GM19324 (cell line): Measurements from ENCODE around the gene BPNT1.
"Not testable (repeated sequence)": the region's sequence is repeated elsewhere in the genome, so short reads cannot be mapped to it uniquely, and the experiment has no call there.

Experiments used
- ATAC-seq: cut with Tn5 transposase; IDR thresholded peaks from one replicate; pipeline ENCODE4 v1.9.1; 2021; ENCODE audit warnings: mild to moderate bottlenecking, moderate library complexity; ENCODE audit not compliant: unreplicated experiment, low FRiP score

Gene BPNT1

DNA sequence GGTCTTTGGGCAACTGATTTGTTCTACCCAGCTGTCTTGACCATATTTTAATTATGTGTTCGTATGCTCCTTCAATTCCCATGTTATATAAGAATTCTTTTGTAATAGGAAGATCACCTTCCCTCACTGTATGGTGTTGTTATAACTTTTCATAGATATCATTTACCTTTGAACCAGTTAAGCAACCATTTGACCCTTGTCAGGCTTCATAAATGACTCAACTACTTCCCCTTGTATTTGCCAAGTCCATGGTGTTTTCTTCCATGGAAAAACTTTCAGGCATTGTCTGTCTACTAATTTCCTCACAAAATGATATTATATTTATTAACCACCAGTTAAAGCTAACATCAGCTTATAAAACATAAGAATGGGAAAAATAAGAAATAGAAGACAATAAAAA, 5.1 kb downstream of the BPNT1 start:
- no peak for ATAC-seq

DNA sequence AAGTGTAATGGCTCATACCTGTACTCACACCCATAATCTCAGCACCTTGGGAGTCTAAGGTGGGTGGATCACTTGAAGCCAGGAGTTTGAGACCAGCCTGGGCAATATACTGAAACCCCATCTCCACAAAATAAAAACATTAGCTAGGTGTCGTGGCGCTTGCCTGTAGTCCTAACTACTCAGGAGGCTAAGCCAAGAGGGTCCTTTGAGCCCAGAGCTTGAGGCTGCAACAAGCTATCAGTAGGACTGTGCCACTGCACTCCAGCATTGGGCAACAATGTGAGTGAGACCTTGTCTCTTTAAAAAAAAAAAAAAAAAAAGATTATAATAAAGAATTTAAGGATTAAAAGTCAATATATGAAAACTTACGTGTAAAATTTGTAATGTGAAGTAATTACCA, 11.7 kb downstream of the BPNT1 start:
- ATAC-seq, result no peak

DNA sequence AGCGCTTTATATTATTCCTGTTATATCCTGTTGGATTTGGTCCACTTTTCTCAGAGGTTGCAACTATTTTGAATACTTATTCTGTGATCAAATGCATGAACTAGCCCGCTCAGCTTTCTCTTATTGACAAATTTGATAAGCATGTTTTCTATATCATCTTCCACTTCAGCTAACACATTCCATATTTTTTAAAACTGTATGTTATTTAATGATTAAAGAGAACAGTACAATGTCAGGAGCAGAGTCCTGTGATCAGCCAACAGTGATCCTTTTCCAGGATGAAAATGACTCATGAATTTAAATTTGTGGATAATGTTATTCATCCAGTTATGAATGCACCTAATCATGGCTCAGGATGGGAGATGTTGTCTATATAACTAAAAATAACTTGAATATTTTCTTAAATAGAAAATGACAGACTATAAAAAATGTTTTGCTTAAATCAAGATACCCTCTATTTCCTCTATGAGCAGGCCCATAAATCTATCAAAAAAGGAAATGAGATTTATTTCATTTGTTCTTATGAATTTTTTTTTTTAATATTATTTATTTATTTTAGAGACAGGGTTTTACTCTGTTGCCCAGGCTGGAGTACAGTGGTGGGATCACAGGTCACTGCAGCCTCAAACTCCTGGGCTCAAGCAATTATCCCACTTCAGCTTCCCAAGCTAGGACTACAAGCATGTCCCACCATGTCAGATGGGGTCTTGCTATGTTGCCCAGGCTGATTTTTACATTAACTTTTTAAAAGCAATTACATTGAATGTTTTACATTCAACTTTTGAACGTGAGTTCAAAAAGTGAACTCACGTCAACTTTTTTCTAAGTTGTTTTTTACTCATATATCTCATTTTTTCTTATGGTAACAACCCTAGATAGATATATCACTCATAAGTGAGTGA, 12.5 kb downstream of the BPNT1 start:
- ATAC-seq, result no peak

GRCh38 chr1:220067269-220068204, 22.1 kb downstream of the BPNT1 start:
- ATAC-seq, result no peak

GRCh38 chr1:220062629-220063028, 27.0 kb downstream of the BPNT1 start:
- ATAC-seq, result no peak

DNA sequence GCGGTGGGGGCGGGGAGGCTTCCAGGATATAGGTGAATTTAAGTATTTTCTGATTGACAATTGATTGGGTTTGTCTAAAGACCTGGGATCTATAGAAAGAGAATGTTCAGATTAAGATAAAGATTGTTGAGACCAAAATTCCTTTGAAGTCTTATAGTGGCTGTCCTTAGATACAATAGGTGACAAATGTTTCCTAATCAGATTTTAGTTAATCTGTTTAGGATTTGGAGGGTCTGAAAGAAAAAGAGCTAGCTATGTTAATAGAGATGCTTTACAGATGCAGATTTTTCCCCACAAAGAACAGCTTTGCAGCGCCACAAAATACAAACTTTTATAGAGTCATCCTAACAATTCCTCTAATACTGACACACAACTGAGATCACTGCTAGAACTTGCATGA, 28.7 kb downstream of the BPNT1 start:
- no peak for ATAC-seq

- no peak for ATAC-seq
Observed at GRCh38 chr1:220056374-220056773, 33.2 kb downstream of the BPNT1 start.

- ATAC-seq, result peak; percentile 100
Observed at GRCh38 chr1:220046052-220046930, 43.3 kb downstream of the BPNT1 start, which contains the start of gene EPRS1. Gene EPRS1, minus strand, starts transcription at chr1:220046505. Its CDS starts 117 bp downstream, at chr1:220046388.

- no peak for ATAC-seq
Observed at GRCh38 chr1:220045356-220046051, 44.1 kb downstream of the BPNT1 start.

DNA sequence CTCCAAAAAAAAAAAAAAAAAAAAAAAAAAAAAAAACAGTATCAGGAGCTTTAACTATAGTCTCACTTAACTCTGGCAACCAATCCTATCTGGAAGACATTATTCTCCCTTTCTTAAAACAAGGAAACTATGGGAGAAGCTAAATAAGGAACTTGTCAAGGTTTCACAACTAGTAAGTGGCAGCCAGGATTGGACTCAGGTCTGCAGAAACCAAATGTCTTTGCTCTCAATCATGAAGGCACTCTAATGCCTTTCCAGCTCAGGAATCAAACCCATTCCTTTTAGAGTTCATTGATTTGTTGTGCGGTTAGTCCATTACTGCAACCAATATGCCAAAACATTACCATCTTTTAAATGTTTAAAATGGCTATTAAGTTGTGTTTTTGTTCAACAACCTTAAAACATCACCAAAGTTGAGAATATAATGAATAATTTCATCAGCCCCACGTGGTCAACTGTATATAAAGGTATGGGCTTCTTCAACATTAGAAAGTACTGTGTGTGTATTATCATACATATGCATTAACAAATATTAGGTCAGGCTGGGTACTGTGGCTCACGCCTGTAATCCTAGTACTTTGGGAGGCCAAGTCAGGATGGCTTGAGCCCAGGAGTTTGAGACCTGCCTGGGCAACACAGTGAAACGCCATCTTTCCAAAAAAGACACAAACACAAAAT, 44.8 kb downstream of the BPNT1 start:
- ATAC-seq, result no peak

GRCh38 chr1:220043646-220044045, 45.9 kb downstream of the BPNT1 start:
- ATAC-seq, result no peak

- no peak for ATAC-seq
Observed at GRCh38 chr1:220040028-220040596, 49.5 kb downstream of the BPNT1 start.

- ATAC-seq, result no peak
Observed at GRCh38 chr1:220038640-220039039, 50.9 kb downstream of the BPNT1 start.

DNA sequence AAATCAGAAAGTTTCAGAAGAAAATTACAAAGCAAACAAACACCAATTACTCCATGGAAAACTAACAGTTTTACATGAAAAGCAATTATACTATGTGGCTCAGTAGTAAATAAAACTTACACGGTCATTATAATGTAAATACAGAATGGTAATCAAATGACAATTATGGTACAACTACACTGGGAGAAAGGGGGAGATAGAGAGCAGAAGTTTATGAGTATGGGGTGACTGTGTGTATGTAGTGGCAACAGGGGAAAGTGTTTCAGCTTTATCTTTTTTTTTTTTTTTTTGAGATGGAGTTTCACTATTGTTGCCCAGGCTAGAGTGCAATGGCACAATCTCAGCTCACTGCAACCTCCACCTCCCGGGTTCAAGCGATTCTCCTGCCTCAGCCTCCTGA, 51.8 kb downstream of the BPNT1 start:
- not testable (repeated sequence) for ATAC-seq

DNA sequence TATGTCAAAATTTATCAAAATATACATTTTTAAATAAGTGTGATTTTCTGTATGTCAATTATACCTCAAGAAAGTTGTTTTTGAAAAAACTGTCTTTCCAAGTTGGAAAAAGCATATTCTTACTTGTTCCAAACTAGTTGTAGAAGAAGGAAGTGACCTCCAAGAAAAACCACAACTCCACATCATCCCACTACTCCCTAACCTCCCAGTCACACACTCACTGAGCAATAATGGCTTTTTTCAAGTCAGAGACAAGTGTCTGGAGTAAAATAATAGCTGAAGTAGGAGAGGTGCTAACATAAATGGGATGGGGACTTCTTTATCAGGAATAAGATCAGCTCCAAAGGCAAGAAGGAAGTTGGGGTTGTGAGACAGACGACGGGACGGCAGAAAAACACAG, 56.7 kb downstream of the BPNT1 start:
- ATAC-seq, result no peak

- no peak for ATAC-seq
Observed at GRCh38 chr1:220031287-220031686, 58.3 kb downstream of the BPNT1 start.

- ATAC-seq, result no peak
Observed at GRCh38 chr1:220028346-220028895, 61.2 kb downstream of the BPNT1 start.

DNA sequence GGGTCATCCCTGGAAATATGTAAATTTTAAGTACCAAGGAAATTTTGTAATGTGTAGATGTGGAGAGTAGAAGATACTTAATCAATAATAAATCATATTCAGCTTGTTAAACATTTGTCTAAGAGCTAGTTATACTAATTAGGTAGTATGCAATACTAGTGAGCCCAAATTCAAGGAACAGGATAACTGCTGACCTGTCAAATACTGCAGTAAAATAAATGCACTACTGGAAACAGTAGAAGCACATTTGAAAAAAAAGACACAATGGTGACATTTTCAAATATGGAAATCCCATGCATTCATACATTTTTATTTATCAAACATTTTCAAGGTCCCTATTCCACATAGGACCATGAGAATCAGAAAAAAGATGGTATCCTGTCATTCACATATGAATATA, 70.5 kb downstream of the BPNT1 start:
- no peak for ATAC-seq
